ENCODE data around the gene SPACA1.

The SPACA1 gene

GRCh38 chr6:88089708-88090107 is 42.1 kb downstream of the SPACA1 start:
- TF ChIP-seq TAF1 (IDR thresholded peaks at IDR 0.05; ENCODE audit: borderline replicate concordance, insufficient read depth, low read length) (no peak), POLR2AphosphoS5 (IDR thresholded peaks at IDR 0.05; ENCODE audit: low read depth, low read length) (no peak), SIN3A (IDR thresholded peaks at IDR 0.05; ENCODE audit: borderline replicate concordance, insufficient read depth, low read length) (no peak), FOXP2 (optimal IDR thresholded peaks at IDR 0.05; ENCODE audit: borderline replicate concordance, extremely low read depth, extremely low read length, insufficient read depth) (no peak), REST (IDR thresholded peaks at IDR 0.05; ENCODE audit: insufficient read depth in 1 of 2, low read depth in 2 of 2, low read length in 2 of 2) (no peak)

GRCh38 chr6:88105741-88106340 is 58.2 kb downstream of the SPACA1 start:
- TF ChIP-seq POLR2AphosphoS5 (IDR thresholded peaks at IDR 0.05; ENCODE audit: low read depth, low read length): no peak
- no peak for TF ChIP-seq REST (IDR thresholded peaks at IDR 0.05; ENCODE audit: insufficient read depth in 1 of 2, low read depth in 2 of 2, low read length in 2 of 2)
- no peak for TF ChIP-seq TAF1 (IDR thresholded peaks at IDR 0.05; ENCODE audit: borderline replicate concordance, insufficient read depth, low read length)
- TF ChIP-seq FOXP2 (optimal IDR thresholded peaks at IDR 0.05; ENCODE audit: borderline replicate concordance, extremely low read depth, extremely low read length, insufficient read depth): no peak
- no peak for TF ChIP-seq SIN3A (IDR thresholded peaks at IDR 0.05; ENCODE audit: borderline replicate concordance, insufficient read depth, low read length)

- TF ChIP-seq SIN3A (IDR thresholded peaks at IDR 0.05; ENCODE audit: borderline replicate concordance, insufficient read depth, low read length) (no peak), POLR2AphosphoS5 (IDR thresholded peaks at IDR 0.05; ENCODE audit: low read depth, low read length) (no peak), TAF1 (IDR thresholded peaks at IDR 0.05; ENCODE audit: borderline replicate concordance, insufficient read depth, low read length) (no peak), FOXP2 (optimal IDR thresholded peaks at IDR 0.05; ENCODE audit: borderline replicate concordance, extremely low read depth, extremely low read length, insufficient read depth) (no peak), REST (IDR thresholded peaks at IDR 0.05; ENCODE audit: insufficient read depth in 1 of 2, low read depth in 2 of 2, low read length in 2 of 2) (no peak)
Observed at GRCh38 chr6:88107241-88107640, 59.6 kb downstream of the SPACA1 start.

GRCh38 chr6:88111991-88112390 is 64.3 kb downstream of the SPACA1 start:
- TF ChIP-seq SIN3A (IDR thresholded peaks at IDR 0.05; ENCODE audit: borderline replicate concordance, insufficient read depth, low read length) (no peak), FOXP2 (optimal IDR thresholded peaks at IDR 0.05; ENCODE audit: borderline replicate concordance, extremely low read depth, extremely low read length, insufficient read depth) (no peak), TAF1 (IDR thresholded peaks at IDR 0.05; ENCODE audit: borderline replicate concordance, insufficient read depth, low read length) (no peak), POLR2AphosphoS5 (IDR thresholded peaks at IDR 0.05; ENCODE audit: low read depth, low read length) (no peak)

- TF ChIP-seq FOXP2 (optimal IDR thresholded peaks at IDR 0.05; ENCODE audit: borderline replicate concordance, extremely low read depth, extremely low read length, insufficient read depth) (no peak), POLR2AphosphoS5 (IDR thresholded peaks at IDR 0.05; ENCODE audit: low read depth, low read length) (no peak), TAF1 (IDR thresholded peaks at IDR 0.05; ENCODE audit: borderline replicate concordance, insufficient read depth, low read length) (no peak), SIN3A (IDR thresholded peaks at IDR 0.05; ENCODE audit: borderline replicate concordance, insufficient read depth, low read length) (no peak), REST (IDR thresholded peaks at IDR 0.05; ENCODE audit: insufficient read depth in 1 of 2, low read depth in 2 of 2, low read length in 2 of 2) (no peak)
Observed at GRCh38 chr6:88114838-88115237, 67.2 kb downstream of the SPACA1 start.
